Astrocyte (in vitro differentiated cells and primary cell): Measurements from ENCODE around the gene SELENOS. TPM values are rescaled to one million over a fixed set of nuclear protein-coding genes. Genes with fewer than 3 reads are reported as not detected.

ENCODE experiments used
- DNase-seq: peaks from one replicate; pipeline ENCODE4 v3.0.0-alpha.2; 2010; ENCODE audit warnings: low read depth
- FAIRE-seq: peaks from 2 replicates; lab custom pipeline; 2011; peaks lifted over from hg19 to GRCh38; lab: Jason Lieb, UNC
- H2AFZ ChIP-seq: 2 replicates; pipeline ENCODE4 v1.6.0; 2012; ENCODE audit warnings: low read depth, low read length, inconsistent platforms
- H3K27ac ChIP-seq: 2 replicates; pipeline ENCODE4 v1.5.1; 2011; ENCODE audit warnings: low read depth, low read length, inconsistent platforms
- H3K27me3 ChIP-seq: 2 replicates; pipeline ENCODE4 v1.6.0; 2011; ENCODE audit warnings: low read length, inconsistent platforms; ENCODE audit not compliant: insufficient read depth
- H3K36me3 ChIP-seq: 2 replicates; pipeline ENCODE4 v1.5.1; 2011; ENCODE audit warnings: low read length, inconsistent platforms; ENCODE audit not compliant: insufficient read depth
- H3K4me1 ChIP-seq: 2 replicates; pipeline ENCODE4 v1.5.1; 2011; ENCODE audit warnings: low read length, inconsistent platforms; ENCODE audit not compliant: insufficient read depth
- H3K4me2 ChIP-seq: 2 replicates; pipeline ENCODE4 v1.6.0; 2012; ENCODE audit warnings: low read length, inconsistent platforms
- H3K4me3 ChIP-seq: 2 replicates; pipeline ENCODE4 v1.5.1; 2011; ENCODE audit warnings: low read depth, mild to moderate bottlenecking, low read length, inconsistent platforms; ENCODE audit not compliant: insufficient read depth
- H3K79me2 ChIP-seq: 2 replicates; pipeline ENCODE4 v1.6.0; 2012; ENCODE audit warnings: mild to moderate bottlenecking, low read length, inconsistent platforms; ENCODE audit not compliant: insufficient read depth
- H3K9ac ChIP-seq: 2 replicates; pipeline ENCODE4 v1.6.0; 2012; ENCODE audit warnings: mild to moderate bottlenecking, low read length, inconsistent platforms
- H3K9me3 ChIP-seq: 2 replicates; pipeline ENCODE4 v1.5.1; 2012; ENCODE audit warnings: low read depth, mild to moderate bottlenecking, low read length, inconsistent platforms; ENCODE audit not compliant: insufficient read depth
- H4K20me1 ChIP-seq: 2 replicates; pipeline ENCODE4 v1.6.0; 2012; ENCODE audit warnings: low read length, inconsistent platforms; ENCODE audit not compliant: insufficient read depth
- H3K27ac Mint-ChIP-seq: one replicate; pipeline ENCODE4 v1.8.0; 2021; ENCODE audit warnings: mild to moderate bottlenecking, mixed read lengths; ENCODE audit not compliant: unreplicated experiment
- H3K27me3 Mint-ChIP-seq: one replicate; pipeline ENCODE4 v1.8.0; 2021; ENCODE audit warnings: low read depth, mixed read lengths; ENCODE audit not compliant: unreplicated experiment
- H3K36me3 Mint-ChIP-seq: one replicate; pipeline ENCODE4 v1.8.0; 2021; ENCODE audit warnings: low read depth, mixed read lengths; ENCODE audit not compliant: unreplicated experiment
- H3K4me1 Mint-ChIP-seq: one replicate; pipeline ENCODE4 v1.8.0; 2021; ENCODE audit warnings: low read depth, mixed read lengths; ENCODE audit not compliant: unreplicated experiment
- H3K4me3 Mint-ChIP-seq: one replicate; pipeline ENCODE4 v1.8.0; 2021; ENCODE audit warnings: mild to moderate bottlenecking, moderate library complexity, mixed read lengths; ENCODE audit not compliant: unreplicated experiment
- H3K9me3 Mint-ChIP-seq: one replicate; pipeline ENCODE4 v1.8.0; 2021; ENCODE audit warnings: mild to moderate bottlenecking, mixed read lengths; ENCODE audit not compliant: unreplicated experiment
- EZH2 ChIP-seq: IDR thresholded peaks from 2 replicates; pipeline ENCODE4 v1.6.1; 2012; ENCODE audit warnings: mild to moderate bottlenecking, low read length, inconsistent platforms; ENCODE audit not compliant: insufficient read depth
- total RNA-seq: library from RNA; stranded (reverse); gene quantifications from 2 replicates; pipeline ENCODE4 v1.2.1, GENCODE V29; 2021
- TF ChIP-seq, protein P1 (sequence below): IDR thresholded peaks from 2 replicates; pipeline ENCODE4 v1.5.1; 2011; ENCODE audit warnings: low read depth, mild to moderate bottlenecking, inconsistent platforms, low read length, moderate library complexity; ENCODE audit not compliant: insufficient read depth

SELENOS gene
- total RNA-seq, 1 donor from 2014 or later: 71.2 TPM

DNA sequence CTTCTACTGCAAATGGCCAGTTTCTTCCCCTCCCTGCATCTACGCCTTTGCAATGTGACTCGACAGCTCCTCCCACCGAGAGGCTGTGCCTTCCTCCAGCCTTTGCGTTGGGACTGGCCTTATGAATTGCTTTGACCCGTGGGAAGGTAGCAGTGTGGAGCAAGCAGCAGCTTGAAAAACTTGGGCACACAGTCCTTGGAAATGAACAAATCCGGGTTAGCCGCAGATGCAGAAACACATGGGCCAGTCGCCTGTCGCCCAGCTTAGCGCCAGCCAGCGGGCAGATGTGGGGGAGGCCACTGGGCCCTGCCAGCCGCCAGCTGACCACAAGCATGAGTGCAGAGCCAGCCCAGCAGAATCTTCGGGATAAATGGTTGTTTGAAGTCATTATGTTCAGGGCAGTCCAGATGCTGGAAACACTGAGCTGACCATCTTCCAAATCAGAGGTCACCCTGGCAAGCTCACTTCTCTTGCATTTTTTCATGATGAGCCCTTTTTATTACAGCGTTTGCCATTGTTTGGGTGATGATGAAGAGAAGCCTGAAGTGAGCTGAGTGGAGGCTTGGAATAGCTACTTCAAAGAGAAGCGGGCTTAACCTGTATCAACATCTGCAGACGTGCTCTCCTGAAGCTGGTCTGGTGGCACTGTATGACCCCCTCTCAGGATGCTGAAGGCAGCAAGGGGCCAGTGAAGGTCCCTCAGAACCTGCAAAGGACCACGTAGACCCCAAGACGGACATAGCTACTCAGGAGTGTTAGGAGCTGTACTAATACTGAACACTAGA lies 9.8 kb downstream of the SELENOS start:
- peaks cover 5% of the 10 kb centered on the region for H3K4me1 Mint-ChIP-seq
- TF ChIP-seq, protein P1, sequence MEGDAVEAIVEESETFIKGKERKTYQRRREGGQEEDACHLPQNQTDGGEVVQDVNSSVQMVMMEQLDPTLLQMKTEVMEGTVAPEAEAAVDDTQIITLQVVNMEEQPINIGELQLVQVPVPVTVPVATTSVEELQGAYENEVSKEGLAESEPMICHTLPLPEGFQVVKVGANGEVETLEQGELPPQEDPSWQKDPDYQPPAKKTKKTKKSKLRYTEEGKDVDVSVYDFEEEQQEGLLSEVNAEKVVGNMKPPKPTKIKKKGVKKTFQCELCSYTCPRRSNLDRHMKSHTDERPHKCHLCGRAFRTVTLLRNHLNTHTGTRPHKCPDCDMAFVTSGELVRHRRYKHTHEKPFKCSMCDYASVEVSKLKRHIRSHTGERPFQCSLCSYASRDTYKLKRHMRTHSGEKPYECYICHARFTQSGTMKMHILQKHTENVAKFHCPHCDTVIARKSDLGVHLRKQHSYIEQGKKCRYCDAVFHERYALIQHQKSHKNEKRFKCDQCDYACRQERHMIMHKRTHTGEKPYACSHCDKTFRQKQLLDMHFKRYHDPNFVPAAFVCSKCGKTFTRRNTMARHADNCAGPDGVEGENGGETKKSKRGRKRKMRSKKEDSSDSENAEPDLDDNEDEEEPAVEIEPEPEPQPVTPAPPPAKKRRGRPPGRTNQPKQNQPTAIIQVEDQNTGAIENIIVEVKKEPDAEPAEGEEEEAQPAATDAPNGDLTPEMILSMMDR: no peak
- no peak for TF ChIP-seq EZH2
- Histone ChIP-seq H3K36me3 (peaks cover 28% of the 10 kb centered on the region), H3K9me3 (no peaks in the 10 kb centered on the region), H4K20me1 (peaks cover 18% of the 10 kb centered on the region), H3K79me2 (no peaks in the 10 kb centered on the region), H3K4me2 (peak overlapping the region; percentile 52), H3K27me3 (no peaks in the 10 kb centered on the region), H3K4me3 (no peak overlapping the region), H3K27ac (peak overlapping the region; percentile 42), H3K9ac (no peak overlapping the region), H2AFZ (no peak overlapping the region), H3K4me1 (peaks cover 29% of the 10 kb centered on the region)
- peak; percentile 29 for FAIRE-seq
- peak overlapping the region; percentile 21 for H3K27ac Mint-ChIP-seq
- no peaks in the 10 kb centered on the region for H3K27me3 Mint-ChIP-seq
- H3K9me3 Mint-ChIP-seq: peaks cover 3% of the 10 kb centered on the region
- H3K4me3 Mint-ChIP-seq: no peak overlapping the region
- peaks cover 27% of the 10 kb centered on the region for H3K36me3 Mint-ChIP-seq
- peak; percentile 92 for DNase-seq

DNA sequence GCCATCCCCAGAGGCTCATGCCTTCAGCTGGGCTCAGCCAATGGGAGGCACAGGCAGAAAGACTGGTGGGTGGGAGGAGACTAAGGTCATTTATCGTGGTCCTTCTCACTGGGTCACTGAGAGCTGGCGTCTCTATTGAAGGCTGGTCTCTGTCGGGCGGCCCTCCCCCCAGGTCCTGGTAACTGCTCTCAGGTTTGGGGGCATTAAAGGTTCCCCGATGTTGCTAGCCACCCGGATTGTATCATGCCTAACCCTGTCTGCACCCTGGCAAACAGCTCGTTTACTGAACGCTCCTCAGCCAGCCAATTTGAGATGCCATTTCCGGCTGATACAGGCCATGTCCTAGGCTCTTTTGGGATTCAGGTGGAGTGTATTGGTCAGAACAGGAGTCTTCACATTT lies 10.5 kb downstream of the SELENOS start:
- H3K27ac ChIP-seq: peak overlapping the region; percentile 42
- H3K4me3 Mint-ChIP-seq: no peak overlapping the region

More for the DNA sequence above, 10.5 kb downstream of the SELENOS start:
- H3K36me3 ChIP-seq: peaks cover 20% of the 10 kb centered on the region
- TF ChIP-seq EZH2: no peak
- TF ChIP-seq, protein P1: no peak
- Mint-ChIP-seq H3K4me1 (peaks cover 5% of the 10 kb centered on the region), H3K36me3 (peaks cover 25% of the 10 kb centered on the region), H3K27ac (no peak overlapping the region), H3K9me3 (peaks cover 3% of the 10 kb centered on the region), H3K27me3 (peaks cover under 1% of the 10 kb centered on the region)
- no peak for FAIRE-seq
- H3K9ac ChIP-seq: no peak overlapping the region
- no peak overlapping the region for H3K4me3 ChIP-seq
- peaks cover 29% of the 10 kb centered on the region for H3K4me1 ChIP-seq
- H3K9me3 ChIP-seq: no peaks in the 10 kb centered on the region
- peak overlapping the region; percentile 52 for H3K4me2 ChIP-seq
- H3K79me2 ChIP-seq: no peaks in the 10 kb centered on the region
- H4K20me1 ChIP-seq: peaks cover 14% of the 10 kb centered on the region
- H3K27me3 ChIP-seq: no peaks in the 10 kb centered on the region
- DNase-seq: no peak
- no peak overlapping the region for H2AFZ ChIP-seq
